PC-9 (cell line): ENCODE measurements around the gene EP400. TPM values are rescaled to one million over a fixed set of nuclear protein-coding genes. Genes with fewer than 3 reads are reported as not detected.

Experiments used
- BruUV-seq: library from RNA; stranded (reverse); fragments of 400-500 nt; replicated peaks from 2 replicates; lab custom pipeline; 2021; lab: Mats Ljungman, UMichigan
- CTCF ChIA-PET: fragments of 300-600 bp; sonication (Branson Sonifier 250); formaldehyde crosslinking; loops from one replicate; lab custom pipeline; 2022; ENCODE audit warnings: antibody characterized with exemption; lab: Charles Lee
- POLR2A ChIA-PET: fragments of 300-600 bp; sonication (Branson Sonifier 250); formaldehyde crosslinking; loops from one replicate; lab custom pipeline; 2022; ENCODE audit warnings: antibody characterized with exemption; ENCODE audit not compliant: unreplicated experiment; lab: Charles Lee
- DNase-seq, 2 experiments: peaks; one replicate each; pipeline versions ENCODE4 v3.0.0 to v3.0.0-alpha.2; 2015 to 2022; ENCODE audit warnings: mixed read lengths in 1 of 2
- H2AFZ ChIP-seq: fragments of 200-600 bp; sonication (generic); 2 replicates; pipeline ENCODE4 v1.8.1; 2017; ENCODE audit warnings: antibody characterized with exemption
- H3F3A ChIP-seq: fragments of 200-600 bp; sonication (generic); 2 replicates; pipeline ENCODE4 v1.8.1; 2017; ENCODE audit warnings: antibody characterized with exemption, mild to moderate bottlenecking, low read depth; ENCODE audit not compliant: insufficient read depth
- H3K27ac ChIP-seq: fragments of 200-600 bp; sonication (generic); 2 replicates; pipeline ENCODE4 v1.6.1; 2016; ENCODE audit warnings: mixed run types
- H3K27me3 ChIP-seq: fragments of 200-600 bp; sonication (generic); 2 replicates; pipeline ENCODE4 v1.6.1; 2016; ENCODE audit warnings: low read depth, mixed run types; ENCODE audit not compliant: insufficient read depth
- H3K36me3 ChIP-seq: fragments of 200-600 bp; sonication (generic); 2 replicates; pipeline ENCODE4 v1.6.1; 2016; ENCODE audit warnings: low read depth, mixed run types
- H3K4me1 ChIP-seq: fragments of 200-600 bp; sonication (generic); replicated peaks from 2 replicates; pipeline ENCODE4 v1.6.1; 2016; ENCODE audit warnings: mixed run types; ENCODE audit not compliant: insufficient read depth
- H3K4me2 ChIP-seq: fragments of 200-600 bp; sonication (generic); 2 replicates; pipeline ENCODE4 v1.6.1; 2017; ENCODE audit warnings: mixed run types
- H3K4me3 ChIP-seq: fragments of 200-600 bp; sonication (generic); 2 replicates; pipeline ENCODE4 v1.6.1; 2016; ENCODE audit warnings: mixed run types
- H3K79me2 ChIP-seq: fragments of 200-600 bp; sonication (generic); 2 replicates; pipeline ENCODE4 v1.6.1; 2017; ENCODE audit warnings: low read depth, mixed run types
- H3K9me2 ChIP-seq: fragments of 200-600 bp; sonication (generic); 2 replicates; pipeline ENCODE4 v1.8.1; 2017; ENCODE audit warnings: mild to moderate bottlenecking; ENCODE audit not compliant: insufficient read depth
- H3K9me3 ChIP-seq: fragments of 200-600 bp; sonication (generic); 2 replicates; pipeline ENCODE4 v1.8.1; 2016; ENCODE audit warnings: low read depth; ENCODE audit not compliant: insufficient read depth
- H4K20me1 ChIP-seq: fragments of 200-600 bp; sonication (generic); 2 replicates; pipeline ENCODE4 v1.8.1; 2017; ENCODE audit not compliant: insufficient read depth
- EZH2 ChIP-seq: fragments of 200-600 bp; sonication (generic); IDR thresholded peaks from 2 replicates; pipeline ENCODE4 v1.8.0; 2017; ENCODE audit warnings: antibody characterized with exemption, low read depth
- intact Hi-C: fragments of 100-400 bp; cut with micrococcal nuclease; formaldehyde crosslinking; loops from one replicate; pipeline ENCODE4 v1.10.0; 2022; ENCODE audit not compliant: unreplicated experiment
- total RNA-seq: library from RNA; stranded (reverse); gene quantifications from 2 replicates; pipeline ENCODE4 v1.2.3, GENCODE V29; 2021
- TF ChIP-seq, protein P1 (sequence below): fragments of 200-600 bp; sonication (generic); conservative IDR thresholded peaks from 2 replicates; pipeline ENCODE4 v1.6.1; 2017; ENCODE audit warnings: mixed run types, antibody characterized with exemption, mild to moderate bottlenecking, moderate library complexity

EP400 gene
- total RNA-seq, 1 experiment from 2014 or later = 50.3 TPM

DNA sequence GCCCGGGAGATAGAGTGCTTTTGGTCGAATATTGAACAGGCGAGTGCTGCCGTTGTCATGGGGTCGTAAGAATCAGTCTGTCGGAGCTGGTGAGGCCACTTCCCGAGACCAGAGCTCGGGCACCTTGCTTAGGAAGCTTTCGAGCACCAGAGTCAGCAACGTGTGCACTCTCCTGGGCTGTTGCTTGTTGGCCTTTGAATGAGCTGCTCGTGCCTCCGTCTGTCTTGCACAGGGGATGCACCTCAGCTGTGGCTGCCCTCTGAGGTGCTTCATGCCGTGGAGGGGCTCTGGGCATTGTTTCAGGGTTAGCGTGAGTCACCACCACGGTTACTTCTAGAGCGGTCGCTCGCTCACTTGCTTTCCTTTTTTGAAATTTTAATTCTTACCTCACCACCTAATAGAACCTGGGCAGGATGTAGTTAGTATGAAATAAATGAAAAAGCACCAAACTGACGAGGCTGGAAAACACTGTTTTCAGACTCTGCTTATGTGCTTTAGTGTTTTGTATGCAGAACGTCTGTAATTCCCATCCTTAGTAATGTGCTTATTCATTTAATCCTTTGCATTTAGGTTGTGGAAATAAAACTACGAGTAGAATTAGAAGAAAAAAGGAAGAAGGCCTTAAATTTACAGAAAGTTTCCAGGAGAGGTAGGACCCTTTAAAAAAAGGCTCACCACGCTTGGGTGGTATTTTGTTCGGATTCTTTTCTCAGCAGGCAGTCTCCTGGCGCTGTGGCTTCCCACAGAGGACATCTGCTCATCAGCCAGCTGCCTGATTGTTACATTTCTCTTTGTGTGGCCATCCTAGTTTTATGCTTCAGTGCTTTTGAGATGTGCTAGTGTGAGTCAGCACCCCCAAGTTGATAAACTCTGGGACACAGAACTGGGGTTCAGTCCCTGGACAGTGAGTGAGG, 40.6 kb downstream of the EP400 start:
- H3K27ac ChIP-seq = no peak overlapping the region
- H3K4me1 ChIP-seq = no peaks in the 10 kb centered on the region
- no peak overlapping the region for H3K4me2 ChIP-seq
- no peaks in the 10 kb centered on the region for H3K27me3 ChIP-seq
- no peak for TF ChIP-seq EZH2
- TF ChIP-seq, protein P1, sequence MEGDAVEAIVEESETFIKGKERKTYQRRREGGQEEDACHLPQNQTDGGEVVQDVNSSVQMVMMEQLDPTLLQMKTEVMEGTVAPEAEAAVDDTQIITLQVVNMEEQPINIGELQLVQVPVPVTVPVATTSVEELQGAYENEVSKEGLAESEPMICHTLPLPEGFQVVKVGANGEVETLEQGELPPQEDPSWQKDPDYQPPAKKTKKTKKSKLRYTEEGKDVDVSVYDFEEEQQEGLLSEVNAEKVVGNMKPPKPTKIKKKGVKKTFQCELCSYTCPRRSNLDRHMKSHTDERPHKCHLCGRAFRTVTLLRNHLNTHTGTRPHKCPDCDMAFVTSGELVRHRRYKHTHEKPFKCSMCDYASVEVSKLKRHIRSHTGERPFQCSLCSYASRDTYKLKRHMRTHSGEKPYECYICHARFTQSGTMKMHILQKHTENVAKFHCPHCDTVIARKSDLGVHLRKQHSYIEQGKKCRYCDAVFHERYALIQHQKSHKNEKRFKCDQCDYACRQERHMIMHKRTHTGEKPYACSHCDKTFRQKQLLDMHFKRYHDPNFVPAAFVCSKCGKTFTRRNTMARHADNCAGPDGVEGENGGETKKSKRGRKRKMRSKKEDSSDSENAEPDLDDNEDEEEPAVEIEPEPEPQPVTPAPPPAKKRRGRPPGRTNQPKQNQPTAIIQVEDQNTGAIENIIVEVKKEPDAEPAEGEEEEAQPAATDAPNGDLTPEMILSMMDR = no peak
- no peaks in the 10 kb centered on the region for H3F3A ChIP-seq
- H2AFZ ChIP-seq = no peak overlapping the region
- intact Hi-C loops = no loop called here
- H3K36me3 ChIP-seq = peaks cover 35% of the 10 kb centered on the region; the same call in 1 of the 2 replicates
- CTCF ChIA-PET = no interaction called here
- no peaks in the 10 kb centered on the region for H3K9me3 ChIP-seq
- H4K20me1 ChIP-seq = no peaks in the 10 kb centered on the region; the same call in 1 of the 2 replicates
- H3K9me2 ChIP-seq = no peaks in the 10 kb centered on the region
- H3K4me3 ChIP-seq = no peak overlapping the region
- H3K79me2 ChIP-seq = no peaks in the 10 kb centered on the region
- POLR2A ChIA-PET = no interaction called here
- DNase-seq = no peak
- no TSS peak for BruUV-seq

GRCh38 chr12:131990980-131991305, 41.2 kb downstream of the EP400 start:
- Histone ChIP-seq H3K4me2 (no peak overlapping the region), H3K27ac (no peak overlapping the region), H2AFZ (no peak overlapping the region), H3K9me2 (no peaks in the 10 kb centered on the region), H3F3A (no peaks in the 10 kb centered on the region), H3K27me3 (no peaks in the 10 kb centered on the region), H4K20me1 (no peaks in the 10 kb centered on the region; the same call in 1 of the 2 replicates), H3K36me3 (peaks cover 35% of the 10 kb centered on the region; the same call in 1 of the 2 replicates), H3K4me3 (no peak overlapping the region), H3K9me3 (no peaks in the 10 kb centered on the region), H3K4me1 (no peaks in the 10 kb centered on the region), H3K79me2 (no peaks in the 10 kb centered on the region)
- TF ChIP-seq EZH2 = no peak
- TF ChIP-seq, protein P1 = no peak
- CTCF ChIA-PET = no interaction called here
- intact Hi-C loops = no loop called here
- POLR2A ChIA-PET = no interaction called here
- no TSS peak for BruUV-seq
- no peak for DNase-seq

- no peaks in the 10 kb centered on the region for H3K4me1 ChIP-seq
- no peaks in the 10 kb centered on the region for H3K27me3 ChIP-seq
- no peak overlapping the region for H3K4me2 ChIP-seq
- no peak for DNase-seq
- H3K9me2 ChIP-seq = no peaks in the 10 kb centered on the region
- intact Hi-C loops = no loop called here
- no TSS peak for BruUV-seq
- no peak overlapping the region for H2AFZ ChIP-seq
- H3K27ac ChIP-seq = no peak overlapping the region
- ChIA-PET POLR2A (no interaction called here), CTCF (no interaction called here)
- H4K20me1 ChIP-seq = no peaks in the 10 kb centered on the region; the same call in 1 of the 2 replicates
- H3F3A ChIP-seq = no peaks in the 10 kb centered on the region; the same call in 1 of the 2 replicates
- no peak for TF ChIP-seq EZH2
- TF ChIP-seq, protein P1 = no peak
- H3K79me2 ChIP-seq = no peaks in the 10 kb centered on the region
- no peak overlapping the region for H3K4me3 ChIP-seq
- no peaks in the 10 kb centered on the region for H3K9me3 ChIP-seq
- peaks cover 28% of the 10 kb centered on the region; the same call in 1 of the 2 replicates for H3K36me3 ChIP-seq
Observed at GRCh38 chr12:131991816-131992430, 42.2 kb downstream of the EP400 start.
